ENCODE results near the gene GRK5.
"Not testable (repeated sequence)": the region's sequence is repeated elsewhere in the genome, so short reads cannot be mapped to it uniquely, and the experiment has no call there.

The GRK5 gene

GRCh38 chr10:119166564-119166963, 40.8 kb upstream of the GRK5 start:
- H3K4me3 ChIP-seq (ENCODE audit: low read length): no peak overlapping the region
- no peak for DNase-seq (ENCODE audit: low read depth)
- TF ChIP-seq CTCF (conservative IDR thresholded peaks at IDR 0.05; ENCODE audit: low read length): no peak

GRCh38 chr10:119167041-119167440, 40.3 kb upstream of the GRK5 start:
- no peak for TF ChIP-seq CTCF (conservative IDR thresholded peaks at IDR 0.05; ENCODE audit: low read length)
- no peak overlapping the region for H3K4me3 ChIP-seq (ENCODE audit: low read length)
- DNase-seq (ENCODE audit: low read depth): no peak

GRCh38 chr10:119174109-119174508, 33.3 kb upstream of the GRK5 start:
- no peak for DNase-seq (ENCODE audit: low read depth)
- no peak overlapping the region for H3K4me3 ChIP-seq (ENCODE audit: low read length)
- no peak for TF ChIP-seq CTCF (conservative IDR thresholded peaks at IDR 0.05; ENCODE audit: low read length)

- peak; percentile 39 for DNase-seq (ENCODE audit: low read depth)
- no peak overlapping the region for H3K4me3 ChIP-seq (ENCODE audit: low read length)
- TF ChIP-seq CTCF (conservative IDR thresholded peaks at IDR 0.05; ENCODE audit: low read length): no peak
Observed at GRCh38 chr10:119176166-119176565, 31.2 kb upstream of the GRK5 start.

GRCh38 chr10:119177708-119178371, 29.5 kb upstream of the GRK5 start:
- peak overlapping the region; percentile 99 for H3K4me3 ChIP-seq (ENCODE audit: low read length)
- no peak for DNase-seq (ENCODE audit: low read depth)
- no peak for TF ChIP-seq CTCF (conservative IDR thresholded peaks at IDR 0.05; ENCODE audit: low read length)

- peak; percentile 83 for DNase-seq (ENCODE audit: low read depth)
- peak within 1 kb of the TSS; percentile 99 for H3K4me3 ChIP-seq (ENCODE audit: low read length)
- peak; percentile 25 for TF ChIP-seq CTCF (conservative IDR thresholded peaks at IDR 0.05; ENCODE audit: low read length)
Observed at GRCh38 chr10:119178372-119179119, 28.8 kb upstream of the GRK5 start, which contains the start of gene PRDX3. Gene PRDX3, minus strand, starts transcription at chr10:119178812. Its CDS starts 22 bp downstream, at chr10:119178790.

- H3K4me3 ChIP-seq (ENCODE audit: low read length); DNase-seq (ENCODE audit: low read depth): not testable (repeated sequence)
Observed at GRCh38 chr10:119180850-119181400, 26.4 kb upstream of the GRK5 start.

All from AG10803 (cell line).